ENCODE results near the gene CDKN2D. TPM values are rescaled to one million over a fixed set of nuclear protein-coding genes. Genes with fewer than 3 reads are reported as not detected.

The CDKN2D gene
- total and polyA plus RNA-seq, 2 experiments from 2014 or later, result 7.8 to 10.7 TPM

GRCh38 chr19:10565028-10565566, 3.7 kb downstream of the CDKN2D start:
- H3K36me3 ChIP-seq (ENCODE audit: low read depth), result no peaks in the 10 kb centered on the region
- peak overlapping the region; percentile 80 for H3K4me3 ChIP-seq
- no peak for TF ChIP-seq EZH2 (IDR thresholded peaks at IDR 0.05; ENCODE audit: insufficient read depth, poor library complexity, severe bottlenecking)
- TF ChIP-seq EZH2phosphoT487 (IDR thresholded peaks at IDR 0.05; ENCODE audit: insufficient read depth, low read depth), result no peak
- in situ Hi-C loops (cut with MboI), result no loop called here
- H2AFZ ChIP-seq, result peak overlapping the region; percentile 90
- no peaks in the 10 kb centered on the region for H3K27me3 ChIP-seq (replicated peaks; ENCODE audit: insufficient read depth)
- peak overlapping the region; percentile 68 for H3K4me2 ChIP-seq (ENCODE audit: unreplicated experiment)
- peak overlapping the region; percentile 87 for H3K9ac ChIP-seq
- H4K20me1 ChIP-seq (ENCODE audit: insufficient read depth), result no peaks in the 10 kb centered on the region
- 19 to 22% methylated on average over 8 to 10 of the region's 10 CpGs for WGBS, 2 experiments (ENCODE audit: low coverage in 1 of 2, low lambda C conversion rate in 2 of 2, missing lambda C conversion rate in 2 of 2)
- H3K27ac ChIP-seq, result no peak overlapping the region; the same call in 1 of the 2 replicates
- peaks cover 18% of the 10 kb centered on the region; the same call in 1 of the 2 replicates for H3K4me1 ChIP-seq (ENCODE audit: insufficient read depth)
- peaks cover 8% of the 10 kb centered on the region for H3F3A ChIP-seq (ENCODE audit: insufficient read depth)
- peak; percentile 77 for DNase-seq
- H3K9me3 ChIP-seq (ENCODE audit: low read depth), result no peaks in the 10 kb centered on the region
- H3K79me2 ChIP-seq (ENCODE audit: insufficient read depth), result peaks cover 28% of the 10 kb centered on the region
- no peaks in the 10 kb centered on the region for H3K9me2 ChIP-seq (ENCODE audit: insufficient read depth)

- WGBS, 2 experiments (ENCODE audit: low coverage in 1 of 2, low lambda C conversion rate in 2 of 2, missing lambda C conversion rate in 2 of 2), result 80 to 84% methylated on average over 5 of the region's 5 CpGs
- DNase-seq, result no peak
- Histone ChIP-seq H3K27ac (no peak overlapping the region), H3K9me2 (ENCODE audit: insufficient read depth) (no peaks in the 10 kb centered on the region), H3K4me1 (ENCODE audit: insufficient read depth) (peaks cover 12% of the 10 kb centered on the region; the same call in 1 of the 2 replicates), H4K20me1 (ENCODE audit: insufficient read depth) (no peaks in the 10 kb centered on the region), H3K4me3 (no peak overlapping the region), H3K36me3 (ENCODE audit: low read depth) (no peaks in the 10 kb centered on the region; the same call in 1 of the 2 replicates), H2AFZ (no peak overlapping the region), H3K79me2 (ENCODE audit: insufficient read depth) (peaks cover 21% of the 10 kb centered on the region), H3K9me3 (ENCODE audit: low read depth) (no peaks in the 10 kb centered on the region), H3K27me3 (replicated peaks; ENCODE audit: insufficient read depth) (no peaks in the 10 kb centered on the region), H3K9ac (no peak overlapping the region), H3K4me2 (ENCODE audit: unreplicated experiment) (no peak overlapping the region), H3F3A (ENCODE audit: insufficient read depth) (peaks cover 8% of the 10 kb centered on the region)
- TF ChIP-seq EZH2phosphoT487 (IDR thresholded peaks at IDR 0.05; ENCODE audit: insufficient read depth, low read depth) (no peak), EZH2 (IDR thresholded peaks at IDR 0.05; ENCODE audit: insufficient read depth, poor library complexity, severe bottlenecking) (no peak)
- in situ Hi-C loops (cut with MboI), result no loop called here
Measured at GRCh38 chr19:10562609-10563008, 6.2 kb downstream of the CDKN2D start.

- H3K9me2 ChIP-seq (ENCODE audit: insufficient read depth), result no peaks in the 10 kb centered on the region
- no peak overlapping the region for H2AFZ ChIP-seq
- in situ Hi-C loops (cut with MboI), result no loop called here
- H4K20me1 ChIP-seq (ENCODE audit: insufficient read depth), result no peaks in the 10 kb centered on the region
- peaks cover 16% of the 10 kb centered on the region for H3K79me2 ChIP-seq (ENCODE audit: insufficient read depth)
- no peak overlapping the region for H3K27ac ChIP-seq
- no peak overlapping the region for H3K4me2 ChIP-seq (ENCODE audit: unreplicated experiment)
- no peak overlapping the region for H3K9ac ChIP-seq
- H3K4me1 ChIP-seq (ENCODE audit: insufficient read depth), result peaks cover 5% of the 10 kb centered on the region; the same call in 1 of the 2 replicates
- WGBS, 2 experiments (ENCODE audit: low coverage in 1 of 2, low lambda C conversion rate in 2 of 2, missing lambda C conversion rate in 2 of 2), result 84 to 85% methylated on average over 7 of the region's 7 CpGs
- H3K36me3 ChIP-seq (ENCODE audit: low read depth), result no peaks in the 10 kb centered on the region; the same call in 1 of the 2 replicates
- TF ChIP-seq EZH2 (IDR thresholded peaks at IDR 0.05; ENCODE audit: insufficient read depth, poor library complexity, severe bottlenecking) (no peak), EZH2phosphoT487 (IDR thresholded peaks at IDR 0.05; ENCODE audit: insufficient read depth, low read depth) (no peak)
- H3K4me3 ChIP-seq, result no peak overlapping the region
- no peaks in the 10 kb centered on the region for H3K9me3 ChIP-seq (ENCODE audit: low read depth)
- no peak for DNase-seq
- H3K27me3 ChIP-seq (replicated peaks; ENCODE audit: insufficient read depth), result no peaks in the 10 kb centered on the region
- H3F3A ChIP-seq (ENCODE audit: insufficient read depth), result no peaks in the 10 kb centered on the region
Measured at GRCh38 chr19:10560154-10560553, 8.6 kb downstream of the CDKN2D start.

GRCh38 chr19:10557603-10558197, 11.1 kb downstream of the CDKN2D start:
- DNase-seq, result no peak
- Histone ChIP-seq H3K4me3 (no peak overlapping the region), H3K27me3 (replicated peaks; ENCODE audit: insufficient read depth) (no peaks in the 10 kb centered on the region), H3K9me3 (ENCODE audit: low read depth) (no peaks in the 10 kb centered on the region), H3K4me1 (ENCODE audit: insufficient read depth) (no peaks in the 10 kb centered on the region), H3K79me2 (ENCODE audit: insufficient read depth) (no peaks in the 10 kb centered on the region), H3K9ac (no peak overlapping the region), H3K4me2 (ENCODE audit: unreplicated experiment) (no peak overlapping the region), H4K20me1 (ENCODE audit: insufficient read depth) (no peaks in the 10 kb centered on the region), H3K36me3 (ENCODE audit: low read depth) (peaks cover 6% of the 10 kb centered on the region; the same call in 1 of the 2 replicates), H3K27ac (no peak overlapping the region), H3K9me2 (ENCODE audit: insufficient read depth) (no peaks in the 10 kb centered on the region), H3F3A (ENCODE audit: insufficient read depth) (no peaks in the 10 kb centered on the region), H2AFZ (no peak overlapping the region)
- WGBS, 2 experiments (ENCODE audit: low coverage in 1 of 2, low lambda C conversion rate in 2 of 2, missing lambda C conversion rate in 2 of 2), result 91 to 95% methylated on average over 26 to 33 of the region's 33 CpGs
- no peak for TF ChIP-seq EZH2 (IDR thresholded peaks at IDR 0.05; ENCODE audit: insufficient read depth, poor library complexity, severe bottlenecking)
- TF ChIP-seq EZH2phosphoT487 (IDR thresholded peaks at IDR 0.05; ENCODE audit: insufficient read depth, low read depth), result no peak
- in situ Hi-C loops (cut with MboI), result no loop called here
